Measurements from ENCODE around the gene ZFTA.

DNA sequence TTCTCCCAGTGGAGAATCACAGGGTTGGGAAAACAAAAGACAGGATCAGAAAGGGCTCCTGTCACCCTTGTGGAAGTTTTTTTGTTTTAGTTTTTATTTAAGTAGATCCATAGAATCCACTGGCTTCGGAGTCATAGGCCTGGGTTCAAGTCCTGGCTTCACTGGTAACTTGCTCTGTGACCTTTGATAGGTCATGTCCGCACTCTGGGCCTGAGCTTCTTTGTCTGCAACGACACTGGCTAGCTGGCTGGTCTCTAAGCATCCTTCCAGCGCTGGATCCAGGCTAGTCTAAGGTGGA is 1.4 kb downstream of the ZFTA start:
- no peak for TF ChIP-seq SUZ12 (IDR thresholded peaks at IDR 0.05; ENCODE audit: extremely low read depth, insufficient read depth, insufficient read length)
- no peak for TF ChIP-seq ZNF274 (IDR thresholded peaks at IDR 0.05; ENCODE audit: low read depth, low read length)
- no peak for TF ChIP-seq YY1 (IDR thresholded peaks at IDR 0.05; ENCODE audit: insufficient read depth, insufficient read length)
